Upper lobe of left lung (tissue), 4 donors: ENCODE data around the gene RAI14.

Experiments
- CTCF ChIP-seq, 6 experiments: fragments of 450-650 bp in 4 of 6; fragments of 200-600 bp in 2 of 6; sonication (generic) in 2 of 6; IDR thresholded peaks; one replicate each; pipeline ENCODE4 v1.5.1; 2016 to 2019; ENCODE audit warnings: antibody characterized with exemption in 6 of 6
- POLR2A ChIP-seq, 4 donors: fragments of 450-650 bp; IDR thresholded peaks; one replicate each; pipeline ENCODE4 v1.5.1; 2016 to 2017; ENCODE audit warnings: antibody characterized with exemption in 4 of 4, mild to moderate bottlenecking in 2 of 4
- POLR2AphosphoS5 ChIP-seq, 2 donors: sonication (generic); formaldehyde crosslinking; IDR thresholded peaks; one replicate each; pipeline ENCODE4 v1.5.1; 2017; ENCODE audit warnings: antibody characterized with exemption in 2 of 2

GRCh38 chr5:34802834-34803563, 146.9 kb downstream of the RAI14 start:
- TF ChIP-seq POLR2AphosphoS5 (IDR thresholded peaks at IDR 0.05), result no peak
- no peak for TF ChIP-seq POLR2A (IDR thresholded peaks at IDR 0.05)
- TF ChIP-seq CTCF (IDR thresholded peaks at IDR 0.05), result no peak
